ENCODE data around the gene ROCK2.
"Not testable (repeated sequence)": the region's sequence is repeated elsewhere in the genome, so short reads cannot be mapped to it uniquely, and the experiment has no call there.

The ROCK2 gene

GRCh38 chr2:11166476-11166875 lies 178.0 kb downstream of the ROCK2 start:
- DNase-seq: no peak

GRCh38 chr2:11165046-11165445 lies 179.4 kb downstream of the ROCK2 start:
- not testable (repeated sequence) for DNase-seq

GRCh38 chr2:11163439-11164317 lies 180.8 kb downstream of the ROCK2 start:
- DNase-seq: no peak

GRCh38 chr2:11161747-11162146 lies 182.7 kb downstream of the ROCK2 start:
- no peak for DNase-seq

GRCh38 chr2:11160731-11161455 lies 183.5 kb downstream of the ROCK2 start:
- no peak for DNase-seq

- no peak for DNase-seq
Observed at GRCh38 chr2:11160256-11160655, 184.2 kb downstream of the ROCK2 start.

GRCh38 chr2:11159574-11160170 lies 184.8 kb downstream of the ROCK2 start:
- no peak for DNase-seq

GRCh38 chr2:11158916-11159573 lies 185.4 kb downstream of the ROCK2 start:
- no peak for DNase-seq

- no peak for DNase-seq
Observed at GRCh38 chr2:11157731-11158130, 186.7 kb downstream of the ROCK2 start.

GRCh38 chr2:11157296-11157695 lies 187.1 kb downstream of the ROCK2 start:
- no peak for DNase-seq

GRCh38 chr2:11156396-11157075 lies 187.9 kb downstream of the ROCK2 start:
- DNase-seq: no peak

- peak; percentile 76 for DNase-seq
Observed at GRCh38 chr2:11155381-11156035, 188.9 kb downstream of the ROCK2 start, which contains the start of gene SLC66A3. SLC66A3 (plus strand) TSS chr2:11155467; CDS start chr2:11155547, 80 bp downstream.

- peak; percentile 84 for DNase-seq
Observed at GRCh38 chr2:11154923-11155380, 189.5 kb downstream of the ROCK2 start.

GRCh38 chr2:11154016-11154922 lies 190.2 kb downstream of the ROCK2 start:
- no peak for DNase-seq

GRCh38 chr2:11152591-11152990 lies 191.8 kb downstream of the ROCK2 start:
- no peak for DNase-seq

- no peak for DNase-seq
Observed at GRCh38 chr2:11147263-11147662, 197.2 kb downstream of the ROCK2 start.

- DNase-seq: no peak
Observed at GRCh38 chr2:11146076-11146475, 198.4 kb downstream of the ROCK2 start.

- DNase-seq: no peak
Observed at GRCh38 chr2:11145350-11145749, 199.1 kb downstream of the ROCK2 start.

GRCh38 chr2:11144738-11145079 lies 199.7 kb downstream of the ROCK2 start:
- DNase-seq: no peak

GRCh38 chr2:11144077-11144737 lies 200.2 kb downstream of the ROCK2 start:
- no peak for DNase-seq
